Body of pancreas (tissue), 4 donors: Measurements from ENCODE around the gene CORO7. TPM values are rescaled to one million over a fixed set of nuclear protein-coding genes. Genes with fewer than 3 reads are reported as not detected.

Experiments used
- ATAC-seq: fragments of 150-250 bp; one replicate; pipeline ENCODE4 v1.9.1; 2016
- DNase-seq, 4 donors: peaks; one replicate each; pipeline ENCODE4 v3.0.0-alpha.2; 2019
- H3K27ac ChIP-seq, 4 donors: fragments of 200-600 bp; sonication (generic); 1 replicate in 3 of 4; 2 replicates in 1 of 4; pipeline versions ENCODE4 v1.5.1 to v1.6.1; 2016 to 2019; ENCODE audit warnings: mild to moderate bottlenecking in 1 of 4, mixed read lengths in 1 of 4, moderate library complexity in 1 of 4
- H3K27me3 ChIP-seq, 2 donors: fragments of 200-600 bp; sonication (generic); one replicate each; pipeline ENCODE4 v1.6.0; 2016; ENCODE audit warnings: mild to moderate bottlenecking in 1 of 2
- H3K36me3 ChIP-seq, 2 donors: fragments of 200-600 bp; sonication (generic); replicated peaks in 1 of 2; 2 replicates each; pipeline ENCODE4 v1.5.1; 2016; ENCODE audit warnings: low read depth in 2 of 2; ENCODE audit not compliant: insufficient read depth in 1 of 2
- H3K4me1 ChIP-seq: fragments of 200-600 bp; sonication (generic); one replicate; pipeline ENCODE4 v1.6.0; 2016
- H3K4me3 ChIP-seq, 2 donors: fragments of 200-600 bp; sonication (generic); 1 replicate in 1 of 2; 2 replicates in 1 of 2; pipeline ENCODE4 v1.5.1; 2016 to 2019
- H3K9me3 ChIP-seq, 3 donors: fragments of 200-600 bp; sonication (generic); 1 replicate in 2 of 3; 2 replicates in 1 of 3; pipeline ENCODE4 v1.5.1; 2016
- POLR2A ChIP-seq, 3 donors: fragments of 450-650 bp; IDR thresholded peaks; one replicate each; pipeline ENCODE4 v1.6.1; 2016; ENCODE audit warnings: antibody characterized with exemption in 3 of 3, mild to moderate bottlenecking in 2 of 3
- WGBS, 2 donors: methylation state at CpG; one replicate each; pipeline ENCODE4 v1.1.5; 2017; 5-methylcytosine and 5-hydroxymethylcytosine counted together
- intact Hi-C: fragments of 100-400 bp; cut with DNase I; formaldehyde crosslinking; loops from one replicate; pipeline ENCODE4 v1.15.1; 2023
- total RNA-seq, 2 donors: library from RNA; depleted of rRNA; stranded (reverse); fragments of >200 nt; gene quantifications; one replicate each; pipeline ENCODE4 v1.1.0, GENCODE V29; 2016
- TF ChIP-seq, protein P1 (sequence below), 7 experiments: fragments of 450-650 bp in 4 of 7; fragments of 200-600 bp in 3 of 7; sonication (generic) in 3 of 7; IDR thresholded peaks; one replicate each; pipeline ENCODE4 v1.5.1; 2016 to 2019; ENCODE audit warnings: antibody characterized with exemption in 7 of 7

CORO7 gene
- total RNA-seq, 2 donors from 2014 or later: 13.2 to 48.8 TPM

- intact Hi-C loops: no loop called here
- no peak overlapping the region for H3K4me3 ChIP-seq
- no peak for ATAC-seq
- H3K27ac ChIP-seq: no peak overlapping the region
- WGBS, 2 donors: 73 to 79% methylated on average over 9 to 10 of the region's 10 CpGs
- TF ChIP-seq, protein P1, sequence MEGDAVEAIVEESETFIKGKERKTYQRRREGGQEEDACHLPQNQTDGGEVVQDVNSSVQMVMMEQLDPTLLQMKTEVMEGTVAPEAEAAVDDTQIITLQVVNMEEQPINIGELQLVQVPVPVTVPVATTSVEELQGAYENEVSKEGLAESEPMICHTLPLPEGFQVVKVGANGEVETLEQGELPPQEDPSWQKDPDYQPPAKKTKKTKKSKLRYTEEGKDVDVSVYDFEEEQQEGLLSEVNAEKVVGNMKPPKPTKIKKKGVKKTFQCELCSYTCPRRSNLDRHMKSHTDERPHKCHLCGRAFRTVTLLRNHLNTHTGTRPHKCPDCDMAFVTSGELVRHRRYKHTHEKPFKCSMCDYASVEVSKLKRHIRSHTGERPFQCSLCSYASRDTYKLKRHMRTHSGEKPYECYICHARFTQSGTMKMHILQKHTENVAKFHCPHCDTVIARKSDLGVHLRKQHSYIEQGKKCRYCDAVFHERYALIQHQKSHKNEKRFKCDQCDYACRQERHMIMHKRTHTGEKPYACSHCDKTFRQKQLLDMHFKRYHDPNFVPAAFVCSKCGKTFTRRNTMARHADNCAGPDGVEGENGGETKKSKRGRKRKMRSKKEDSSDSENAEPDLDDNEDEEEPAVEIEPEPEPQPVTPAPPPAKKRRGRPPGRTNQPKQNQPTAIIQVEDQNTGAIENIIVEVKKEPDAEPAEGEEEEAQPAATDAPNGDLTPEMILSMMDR (IDR thresholded peaks at IDR 0.05): no peak
- no peak for TF ChIP-seq POLR2A (IDR thresholded peaks at IDR 0.05)
- no peak for DNase-seq
- H3K4me1 ChIP-seq: no peaks in the 10 kb centered on the region
- peaks cover 0 to 13% of the 10 kb centered on the region in 2 donors for H3K36me3 ChIP-seq
- H3K9me3 ChIP-seq: no peaks in the 10 kb centered on the region
- no peaks in the 10 kb centered on the region for H3K27me3 ChIP-seq
These were observed 39.6 kb upstream of the CORO7 start for GRCh38 chr16:4455951-4456350.

DNA sequence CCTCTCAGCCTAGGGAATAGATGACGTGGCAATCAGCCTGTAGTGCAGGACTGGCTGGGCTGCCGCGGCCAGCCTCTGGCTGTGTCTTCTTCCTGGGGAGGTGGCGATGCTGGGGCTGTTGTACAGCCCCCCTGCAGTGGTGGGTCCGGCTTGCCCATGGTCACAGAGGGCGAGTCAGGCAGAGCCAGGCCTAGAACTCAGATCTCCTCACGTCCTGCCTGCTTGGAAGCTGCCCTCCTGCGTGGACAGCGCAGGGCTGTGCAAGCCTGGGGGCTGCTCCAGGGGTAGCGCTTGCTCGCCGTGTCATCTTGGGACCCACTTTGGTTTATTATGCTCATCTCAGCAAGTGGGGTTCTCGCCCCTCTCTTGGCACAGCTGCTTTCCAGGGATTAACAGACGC is 38.7 kb upstream of the CORO7 start:
- H3K4me3 ChIP-seq: no peak overlapping the region
- DNase-seq (no peak), ATAC-seq (no peak)
- no peaks in the 10 kb centered on the region for H3K9me3 ChIP-seq
- peaks cover 8 to 16% of the 10 kb centered on the region in 2 donors for H3K36me3 ChIP-seq
- TF ChIP-seq, protein P1 (IDR thresholded peaks at IDR 0.05): no peak
- TF ChIP-seq POLR2A (IDR thresholded peaks at IDR 0.05): no peak
- H3K27ac ChIP-seq: no peak overlapping the region
- 82 to 92% methylated on average over 4 to 14 of the region's 14 CpGs for WGBS, 2 donors
- intact Hi-C loops: no loop called here
- no peaks in the 10 kb centered on the region for H3K4me1 ChIP-seq
- H3K27me3 ChIP-seq: no peaks in the 10 kb centered on the region

- 67 to 86% methylated on average over 4 to 9 of the region's 9 CpGs for WGBS, 2 donors
- Histone ChIP-seq H3K4me3 (no peak overlapping the region), H3K36me3 (peaks cover 12 to 20% of the 10 kb centered on the region in 2 donors), H3K9me3 (no peaks in the 10 kb centered on the region), H3K27ac (no peak overlapping the region), H3K4me1 (no peaks in the 10 kb centered on the region), H3K27me3 (no peaks in the 10 kb centered on the region)
- DNase-seq (no peak), ATAC-seq (no peak)
- intact Hi-C loops: no loop called here
- TF ChIP-seq, protein P1 (IDR thresholded peaks at IDR 0.05): no peak
- TF ChIP-seq POLR2A (IDR thresholded peaks at IDR 0.05): no peak
These were observed 38.2 kb upstream of the CORO7 start for GRCh38 chr16:4454623-4455022.

DNA sequence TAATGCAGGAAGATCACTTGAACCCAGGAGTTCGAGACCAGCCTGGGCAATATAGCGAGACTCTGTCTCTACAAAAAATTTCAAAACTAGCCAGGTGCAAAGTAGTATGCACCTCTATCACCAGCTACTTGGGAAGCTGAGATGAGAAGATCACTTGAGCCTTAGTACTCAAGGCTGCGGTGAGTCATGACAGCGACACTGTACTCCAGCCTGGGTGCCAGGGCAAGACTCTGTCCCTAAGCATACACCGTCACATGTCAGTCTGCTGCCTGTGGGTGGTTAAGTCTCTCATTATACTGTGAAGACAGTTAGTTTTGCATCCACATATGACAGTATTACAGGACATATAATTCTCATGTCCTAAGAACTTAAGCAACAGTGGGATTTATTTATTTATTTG is 36.3 kb upstream of the CORO7 start:
- no peak overlapping the region for H3K4me3 ChIP-seq
- ATAC-seq (no peak), DNase-seq (no peak)
- TF ChIP-seq, protein P1 (IDR thresholded peaks at IDR 0.05): no peak
- TF ChIP-seq POLR2A (IDR thresholded peaks at IDR 0.05): no peak
- intact Hi-C loops: no loop called here
- 97 to 98% methylated on average over 5 of the region's 5 CpGs for WGBS, 2 donors
- no peaks in the 10 kb centered on the region for H3K9me3 ChIP-seq
- H3K36me3 ChIP-seq: peaks cover 12 to 21% of the 10 kb centered on the region in 2 donors
- H3K27ac ChIP-seq: no peak overlapping the region
- H3K4me1 ChIP-seq: no peaks in the 10 kb centered on the region
- H3K27me3 ChIP-seq: no peaks in the 10 kb centered on the region

GRCh38 chr16:4450931-4451519 is 34.6 kb upstream of the CORO7 start:
- H3K36me3 ChIP-seq: peaks cover 20 to 23% of the 10 kb centered on the region in 2 donors
- ATAC-seq (no peak), DNase-seq (no peak)
- H3K27me3 ChIP-seq: no peaks in the 10 kb centered on the region
- no peak overlapping the region for H3K27ac ChIP-seq
- H3K9me3 ChIP-seq: no peaks in the 10 kb centered on the region
- no peak for TF ChIP-seq POLR2A (IDR thresholded peaks at IDR 0.05)
- TF ChIP-seq, protein P1 (IDR thresholded peaks at IDR 0.05): no peak
- intact Hi-C loops: no loop called here
- H3K4me1 ChIP-seq: no peaks in the 10 kb centered on the region
- 89 to 93% methylated on average over 6 to 14 of the region's 14 CpGs for WGBS, 2 donors
- no peak overlapping the region for H3K4me3 ChIP-seq
